Cardiac septum (tissue), 1 donor: Measurements from ENCODE around the gene TFCP2. TPM values are rescaled to one million over a fixed set of nuclear protein-coding genes. Genes with fewer than 3 reads are reported as not detected.

ENCODE experiments used
- DNase-seq: peaks from one replicate; pipeline ENCODE4 v3.0.0-alpha.2; 2020; ENCODE audit warnings: low spot score
- intact Hi-C: fragments of 100-400 bp; cut with DNase I; formaldehyde crosslinking; loops from one replicate; pipeline ENCODE4 v1.14.0; 2022
- total RNA-seq: library from RNA; stranded (reverse); fragmentation: NEBNext Ultra II Directional; extraction: Animal tissue kit (Norgen Biotek cat#: 25700); gene quantifications from one replicate; pipeline ENCODE4 v1.2.1, GENCODE V29; 2021
- donor health status: DM: no; HTN: no; CAD: no.

TFCP2 gene
- total RNA-seq, 1 donor from 2014 or later, result 20.2 TPM

- DNase-seq, result no peak
- intact Hi-C loops, result loop anchor here (2.0 to 5.0 kb wide), 2 partner anchors 45 to 67 kb away; partner anchors contain the start of genes DAZAP2 and POU6F1
These were observed 936 bp downstream of the TFCP2 start for GRCh38 chr12:51171884-51172514.

GRCh38 chr12:51163795-51164194, 9.1 kb downstream of the TFCP2 start:
- DNase-seq, result no peak
- intact Hi-C loops, result no loop called here

GRCh38 chr12:51162217-51162616, 10.7 kb downstream of the TFCP2 start:
- DNase-seq, result no peak
- intact Hi-C loops, result no loop called here

- no peak for DNase-seq
- intact Hi-C loops, result no loop called here
These were observed 12.0 kb downstream of the TFCP2 start for GRCh38 chr12:51160814-51161459.

GRCh38 chr12:51156245-51156765, 16.6 kb downstream of the TFCP2 start:
- intact Hi-C loops, result no loop called here
- no peak for DNase-seq

- DNase-seq, result no peak
- intact Hi-C loops, result no loop called here
These were observed 20.0 kb downstream of the TFCP2 start for GRCh38 chr12:51152953-51153352.

- intact Hi-C loops, result no loop called here
- DNase-seq, result no peak
These were observed 22.2 kb downstream of the TFCP2 start for GRCh38 chr12:51150777-51151176.

GRCh38 chr12:51147309-51147708, 25.6 kb downstream of the TFCP2 start:
- intact Hi-C loops, result no loop called here
- DNase-seq, result no peak

- intact Hi-C loops, result no loop called here
These were observed 33.6 kb downstream of the TFCP2 start for GRCh38 chr12:51139292-51139844.

GRCh38 chr12:51132693-51133092, 40.2 kb downstream of the TFCP2 start:
- intact Hi-C loops, result no loop called here
- no peak for DNase-seq

More at GRCh38 chr12:51139292-51139844, 33.6 kb downstream of the TFCP2 start:
- no peak for DNase-seq

GRCh38 chr12:51131745-51132521, 41.0 kb downstream of the TFCP2 start:
- no peak for DNase-seq
- intact Hi-C loops, result no loop called here

- DNase-seq, result no peak
- intact Hi-C loops, result no loop called here
These were observed 44.0 kb downstream of the TFCP2 start for GRCh38 chr12:51128919-51129318.

GRCh38 chr12:51127050-51127729, 45.7 kb downstream of the TFCP2 start:
- no peak for DNase-seq
- intact Hi-C loops, result no loop called here

- intact Hi-C loops, result no loop called here
These were observed 46.6 kb downstream of the TFCP2 start for GRCh38 chr12:51126297-51126696.

GRCh38 chr12:51124504-51124903, 48.4 kb downstream of the TFCP2 start:
- intact Hi-C loops, result no loop called here

More at GRCh38 chr12:51126297-51126696, 46.6 kb downstream of the TFCP2 start:
- no peak for DNase-seq

GRCh38 chr12:51122844-51123243, 50.1 kb downstream of the TFCP2 start:
- no peak for DNase-seq
- intact Hi-C loops, result no loop called here

More at GRCh38 chr12:51124504-51124903, 48.4 kb downstream of the TFCP2 start:
- DNase-seq, result no peak

- DNase-seq, result no peak
- intact Hi-C loops, result no loop called here
These were observed 54.2 kb downstream of the TFCP2 start for GRCh38 chr12:51118706-51119105.

GRCh38 chr12:51115533-51115932, 57.4 kb downstream of the TFCP2 start:
- DNase-seq, result no peak
- intact Hi-C loops, result no loop called here

- intact Hi-C loops, result no loop called here
- DNase-seq, result no peak
These were observed 64.8 kb downstream of the TFCP2 start for GRCh38 chr12:51108136-51108535.
